HEK293T (cell line): ENCODE results near the gene NCOA7.

Experiments
- CTCF ChIA-PET: fragments of 350-600 bp; formaldehyde crosslinking; extraction: SDS; loops from one replicate; lab custom pipeline; 2021; ENCODE audit warnings: antibody characterized with exemption, inconsistent platforms; lab: Yijun Ruan, JAX
- POLR2A ChIA-PET: fragments of 350-600 bp; formaldehyde crosslinking; extraction: SDS; loops from one replicate; lab custom pipeline; 2020; ENCODE audit warnings: antibody characterized with exemption, inconsistent platforms; lab: Yijun Ruan, JAX
- DNase-seq: peaks from one replicate; pipeline ENCODE4 v3.0.0; 2012; ENCODE audit warnings: mixed read lengths; ENCODE audit errors: extremely low spot score
- ARNT ChIP-seq: fragments of 450-650 bp; IDR thresholded peaks from 2 replicates; pipeline ENCODE4 v1.6.1; 2017; ENCODE audit warnings: mild to moderate bottlenecking
- BHLHE40 ChIP-seq: fragments of 450-650 bp; IDR thresholded peaks from 2 replicates; pipeline ENCODE4 v1.6.1; 2016; ENCODE audit warnings: mild to moderate bottlenecking, moderate library complexity, borderline replicate concordance
- CTBP1 ChIP-seq: fragments of 450-650 bp; IDR thresholded peaks from 2 replicates; pipeline ENCODE4 v1.6.1; 2016; ENCODE audit warnings: borderline replicate concordance
- ELF4 ChIP-seq: fragments of 450-650 bp; IDR thresholded peaks from 2 replicates; pipeline ENCODE4 v1.6.1; 2017; ENCODE audit warnings: antibody characterized with exemption
- FOXA1 ChIP-seq: fragments of 450-650 bp; IDR thresholded peaks from 2 replicates; pipeline ENCODE4 v1.6.1; 2016; ENCODE audit warnings: mild to moderate bottlenecking
- FOXK2 ChIP-seq: fragments of 450-650 bp; IDR thresholded peaks from 2 replicates; pipeline ENCODE4 v1.6.1; 2016; ENCODE audit warnings: mild to moderate bottlenecking
- FOXM1 ChIP-seq: fragments of 450-650 bp; IDR thresholded peaks from 2 replicates; pipeline ENCODE4 v1.6.1; 2017; ENCODE audit warnings: mild to moderate bottlenecking, borderline replicate concordance
- HDGF ChIP-seq: fragments of 450-650 bp; IDR thresholded peaks from 2 replicates; pipeline ENCODE4 v1.6.1; 2017; ENCODE audit warnings: antibody characterized with exemption, borderline replicate concordance
- L3MBTL2 ChIP-seq: fragments of 450-650 bp; conservative IDR thresholded peaks from 2 replicates; pipeline ENCODE4 v1.6.1; 2016; ENCODE audit warnings: mild to moderate bottlenecking
- LEF1 ChIP-seq: fragments of 450-650 bp; IDR thresholded peaks from 2 replicates; pipeline ENCODE4 v1.6.1; 2017; ENCODE audit warnings: mild to moderate bottlenecking, borderline replicate concordance
- NFRKB ChIP-seq: fragments of 450-650 bp; IDR thresholded peaks from 2 replicates; pipeline ENCODE4 v1.6.1; 2016; ENCODE audit warnings: mild to moderate bottlenecking, moderate library complexity
- SP1 ChIP-seq: fragments of 450-650 bp; IDR thresholded peaks from 2 replicates; pipeline ENCODE4 v1.6.1; 2017
- SUZ12 ChIP-seq: fragments of 450-650 bp; IDR thresholded peaks from 2 replicates; pipeline ENCODE4 v1.6.1; 2016; ENCODE audit warnings: mild to moderate bottlenecking
- TARDBP ChIP-seq: fragments of 450-650 bp; IDR thresholded peaks from 2 replicates; pipeline ENCODE4 v1.6.1; 2016
- ZNF384 ChIP-seq: fragments of 450-650 bp; IDR thresholded peaks from 2 replicates; pipeline ENCODE4 v1.6.1; 2016
- TF ChIP-seq, protein P1 (sequence below): fragments of 450-650 bp; IDR thresholded peaks from 2 replicates; pipeline ENCODE4 v1.6.1; 2016

Gene NCOA7

GRCh38 chr6:125797120-125797885, 6.5 kb downstream of the NCOA7 start:
- CTCF ChIA-PET = no interaction called here
- no peak for TF ChIP-seq FOXM1
- TF ChIP-seq, protein P1, sequence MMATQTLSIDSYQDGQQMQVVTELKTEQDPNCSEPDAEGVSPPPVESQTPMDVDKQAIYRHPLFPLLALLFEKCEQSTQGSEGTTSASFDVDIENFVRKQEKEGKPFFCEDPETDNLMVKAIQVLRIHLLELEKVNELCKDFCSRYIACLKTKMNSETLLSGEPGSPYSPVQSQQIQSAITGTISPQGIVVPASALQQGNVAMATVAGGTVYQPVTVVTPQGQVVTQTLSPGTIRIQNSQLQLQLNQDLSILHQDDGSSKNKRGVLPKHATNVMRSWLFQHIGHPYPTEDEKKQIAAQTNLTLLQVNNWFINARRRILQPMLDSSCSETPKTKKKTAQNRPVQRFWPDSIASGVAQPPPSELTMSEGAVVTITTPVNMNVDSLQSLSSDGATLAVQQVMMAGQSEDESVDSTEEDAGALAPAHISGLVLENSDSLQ = peak; percentile 59; the same call in 1 of the 2 replicates
- POLR2A ChIA-PET = interaction anchor here (0.8 to 1.3 kb wide), 2 partner anchors 159 to 189 kb away, joined by 3 to 4 read pairs; partner anchors contain the start of genes HINT3 and TRMT11
- no peak for DNase-seq

- TF ChIP-seq LEF1 = no peak
- TF ChIP-seq, protein P1 = no peak
- no peak for TF ChIP-seq CTBP1
- TF ChIP-seq SUZ12 = no peak
- ChIA-PET POLR2A (interaction anchor here (0.8 kb wide), 1 partner anchor 189 kb away, joined by 4 read pairs; the partner anchor contains the start of gene TRMT11), CTCF (no interaction called here)
- no peak for DNase-seq
Observed at GRCh38 chr6:125797886-125798444, 7.2 kb downstream of the NCOA7 start.

- POLR2A ChIA-PET = no interaction called here
- CTCF ChIA-PET = interaction anchor here (0.9 kb wide), 1 partner anchor 487 kb away, joined by 3 read pairs; no protein-coding TSS in a partner anchor
- no peak for TF ChIP-seq BHLHE40
- TF ChIP-seq TARDBP = no peak
- no peak for TF ChIP-seq HDGF
- no peak for TF ChIP-seq ZNF384
- no peak for TF ChIP-seq SP1
- no peak for TF ChIP-seq CTBP1
- no peak for TF ChIP-seq FOXA1
- TF ChIP-seq ELF4 = no peak
- no peak for TF ChIP-seq SUZ12
- no peak for TF ChIP-seq ARNT
- no peak for TF ChIP-seq FOXK2
- no peak for TF ChIP-seq LEF1
- TF ChIP-seq NFRKB = no peak
- TF ChIP-seq, protein P1 = no peak
- TF ChIP-seq FOXM1 = no peak
- TF ChIP-seq L3MBTL2 = no peak
- DNase-seq = no peak
Observed at GRCh38 chr6:125798734-125799508, 8.2 kb downstream of the NCOA7 start.

DNA sequence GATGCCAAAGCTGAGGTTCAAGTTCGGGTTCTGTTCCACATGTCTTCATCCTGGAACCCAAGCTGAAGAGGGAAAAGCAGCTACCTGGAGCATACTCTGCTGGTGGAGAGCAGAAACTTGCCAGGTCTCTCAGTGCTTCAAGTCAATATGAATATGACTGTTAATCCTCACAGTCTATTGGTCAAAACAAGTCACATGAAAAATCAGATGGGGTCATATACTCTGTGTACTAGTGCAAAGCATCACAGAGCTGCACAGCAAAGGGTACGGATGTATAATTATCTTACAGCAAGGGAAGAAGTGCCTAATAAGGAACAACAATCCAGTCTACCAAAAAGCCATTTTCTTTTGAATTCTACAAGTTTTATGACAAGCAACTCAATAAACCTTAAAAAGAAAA, 11.6 kb downstream of the NCOA7 start:
- ChIA-PET CTCF (no interaction called here), POLR2A (interaction anchor here (1.2 kb wide), 1 partner anchor 21 kb away, joined by 3 read pairs; no protein-coding TSS in a partner anchor)
- TF ChIP-seq HDGF = no peak
- TF ChIP-seq SUZ12 = no peak
- no peak for TF ChIP-seq SP1
- no peak for TF ChIP-seq LEF1
- no peak for TF ChIP-seq L3MBTL2
- TF ChIP-seq FOXM1 = no peak
- no peak for TF ChIP-seq ELF4
- no peak for TF ChIP-seq NFRKB
- DNase-seq = no peak

GRCh38 chr6:125802943-125803377, 12.2 kb downstream of the NCOA7 start:
- TF ChIP-seq L3MBTL2 (no peak), NFRKB (no peak), FOXK2 (no peak), FOXM1 (no peak), LEF1 (no peak), SP1 (no peak), ARNT (no peak), SUZ12 (no peak), TARDBP (no peak), ELF4 (no peak), BHLHE40 (no peak), CTBP1 (no peak), ZNF384 (no peak)
- TF ChIP-seq, protein P1 = no peak
- ChIA-PET POLR2A (interaction anchor here (1.2 kb wide), 1 partner anchor 22 kb away, joined by 3 read pairs; no protein-coding TSS in a partner anchor), CTCF (no interaction called here)
- DNase-seq = no peak
